Trophoblast cell (in vitro differentiated cells and primary cell): ENCODE measurements around the gene ZBTB49.
A peak's percentile ranks its signal among the peaks of the same experiment; 100 is the strongest.

Source experiments
- DNase-seq, 2 donors: peaks; one replicate each; pipeline ENCODE4 v3.0.0-alpha.2; 2016
- H2AFZ ChIP-seq: 2 replicates; pipeline ENCODE4 v1.6.1; 2013; ENCODE audit warnings: low read length, moderate library complexity, mild to moderate bottlenecking; ENCODE audit not compliant: insufficient read depth, poor library complexity
- H2AK5ac ChIP-seq: 2 replicates; pipeline ENCODE4 v1.6.1; 2013; ENCODE audit warnings: mild to moderate bottlenecking, low read length
- H2BK120ac ChIP-seq: 2 replicates; pipeline ENCODE4 v1.6.1; 2013; ENCODE audit warnings: low read length, mild to moderate bottlenecking, moderate library complexity; ENCODE audit not compliant: insufficient read depth, poor library complexity
- H2BK12ac ChIP-seq: 2 replicates; pipeline ENCODE4 v1.6.1; 2013; ENCODE audit warnings: mild to moderate bottlenecking, low read length, moderate library complexity
- H2BK5ac ChIP-seq: 2 replicates; pipeline ENCODE4 v1.6.1; 2013; ENCODE audit warnings: low read length, low read depth, moderate library complexity, mild to moderate bottlenecking; ENCODE audit not compliant: poor library complexity
- H3K14ac ChIP-seq: 2 replicates; pipeline ENCODE4 v1.6.1; 2013; ENCODE audit warnings: mild to moderate bottlenecking, low read length
- H3K18ac ChIP-seq: 2 replicates; pipeline ENCODE4 v1.6.1; 2013; ENCODE audit warnings: mild to moderate bottlenecking, low read length
- H3K23ac ChIP-seq: 2 replicates; pipeline ENCODE4 v1.6.1; 2013; ENCODE audit warnings: low read length
- H3K27ac ChIP-seq: 2 replicates; pipeline ENCODE4 v1.5.1; 2013; ENCODE audit warnings: low read depth, mild to moderate bottlenecking, inconsistent platforms, low read length, moderate library complexity
- H3K27me3 ChIP-seq: 2 replicates; pipeline ENCODE4 v1.6.1; 2013; ENCODE audit warnings: inconsistent platforms, mild to moderate bottlenecking, low read length, moderate library complexity; ENCODE audit not compliant: insufficient read depth
- H3K36me3 ChIP-seq, 2 experiments: 1 replicate in 1 of 2; 2 replicates in 1 of 2; pipeline ENCODE4 v1.6.1; 2013; ENCODE audit warnings: low read length in 2 of 2, mild to moderate bottlenecking in 2 of 2, moderate library complexity in 1 of 2; ENCODE audit not compliant: insufficient read depth in 2 of 2, control insufficient read depth in 1 of 2
- H3K4ac ChIP-seq: 2 replicates; pipeline ENCODE4 v1.6.1; 2013; ENCODE audit warnings: low read depth, mild to moderate bottlenecking, low read length, moderate library complexity
- H3K4me1 ChIP-seq, 2 experiments: 1 replicate in 1 of 2; 2 replicates in 1 of 2; pipeline ENCODE4 v1.6.1; 2013; ENCODE audit warnings: low read length in 2 of 2, mild to moderate bottlenecking in 2 of 2, moderate library complexity in 1 of 2; ENCODE audit not compliant: insufficient read depth in 2 of 2, control insufficient read depth in 1 of 2
- H3K4me2 ChIP-seq: 2 replicates; pipeline ENCODE4 v1.6.1; 2013; ENCODE audit warnings: inconsistent platforms, mild to moderate bottlenecking, low read length, moderate library complexity
- H3K4me3 ChIP-seq: 2 replicates; pipeline ENCODE4 v1.5.1; 2013; ENCODE audit warnings: mild to moderate bottlenecking, low read depth, low read length, inconsistent platforms
- H3K79me1 ChIP-seq: one replicate; pipeline ENCODE4 v1.6.1; 2013; ENCODE audit warnings: low read length
- H3K79me2 ChIP-seq: 2 replicates; pipeline ENCODE4 v1.6.1; 2013; ENCODE audit warnings: low read length, mild to moderate bottlenecking; ENCODE audit not compliant: control insufficient read depth, insufficient read depth, poor library complexity
- H3K9ac ChIP-seq: 2 replicates; pipeline ENCODE4 v1.6.1; 2013; ENCODE audit warnings: mild to moderate bottlenecking, low read length
- H3K9me3 ChIP-seq: 2 replicates; pipeline ENCODE4 v1.6.1; 2013; ENCODE audit warnings: low read depth, mild to moderate bottlenecking, control low read depth, inconsistent platforms, low read length; ENCODE audit not compliant: insufficient read depth
- H4K12ac ChIP-seq: 2 replicates; pipeline ENCODE4 v1.6.1; 2013; ENCODE audit warnings: low read depth, mild to moderate bottlenecking, low read length, moderate library complexity
- H4K8ac ChIP-seq: 2 replicates; pipeline ENCODE4 v1.6.1; 2013; ENCODE audit warnings: low read depth, mild to moderate bottlenecking, low read length, moderate library complexity
- H4K91ac ChIP-seq: one replicate; pipeline ENCODE4 v1.6.1; 2013; ENCODE audit warnings: low read depth, mild to moderate bottlenecking, low read length, moderate library complexity
- WGBS: extraction: QIAGEN DNeasy Blood & Tissue Kit; methylation state at CpG from one replicate; pipeline ENCODE4 v1.1.7; 2013; ENCODE audit warnings: missing lambda C conversion rate; ENCODE audit not compliant: insufficient read length, insufficient coverage; ENCODE audit errors: extremely low coverage; 5-methylcytosine and 5-hydroxymethylcytosine counted together

Gene ZBTB49

DNA sequence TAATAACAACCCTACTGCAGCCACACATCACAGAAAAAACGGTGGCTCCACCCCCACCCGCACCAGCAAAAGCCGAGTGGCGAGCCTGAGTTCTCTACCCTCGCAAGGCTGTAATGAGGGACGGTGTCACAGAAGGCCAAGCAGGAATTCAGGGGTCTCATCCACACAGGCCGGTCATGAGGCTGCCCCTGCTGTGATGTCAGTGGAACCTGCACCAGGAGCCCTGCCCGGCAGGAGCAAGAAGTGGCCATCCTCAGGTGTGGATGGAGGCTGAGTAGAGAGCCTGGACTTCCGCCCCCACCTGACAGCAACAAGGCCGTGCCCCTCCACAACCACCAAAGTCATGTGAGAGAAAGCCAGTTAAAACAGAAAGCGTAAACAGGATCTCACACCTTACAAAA, 20.7 kb upstream of the ZBTB49 start:
- no peak overlapping the region for H2BK12ac ChIP-seq
- no peak overlapping the region for H2BK120ac ChIP-seq
- H4K91ac ChIP-seq, result no peak overlapping the region
- H3K14ac ChIP-seq, result no peak overlapping the region
- WGBS, result no CpG with 5 or more reads among the region's 11 CpGs
- no peaks in the 10 kb centered on the region for H3K27me3 ChIP-seq
- H3K36me3 ChIP-seq, result peaks cover 20 to 32% of the 10 kb centered on the region in 2 experiments
- H3K18ac ChIP-seq, result no peak overlapping the region
- H3K9me3 ChIP-seq, result no peaks in the 10 kb centered on the region
- H2AK5ac ChIP-seq, result no peak overlapping the region
- no peak overlapping the region for H3K4me3 ChIP-seq
- no peak overlapping the region for H3K23ac ChIP-seq
- H3K79me2 ChIP-seq, result no peaks in the 10 kb centered on the region
- H3K9ac ChIP-seq, result no peak overlapping the region
- no peak overlapping the region for H4K12ac ChIP-seq
- H4K8ac ChIP-seq, result no peak overlapping the region
- H3K4ac ChIP-seq, result no peak overlapping the region
- no peak overlapping the region for H2BK5ac ChIP-seq
- no peaks in the 10 kb centered on the region for H3K4me1 ChIP-seq
- no peak overlapping the region for H3K27ac ChIP-seq
- no peak overlapping the region for H2AFZ ChIP-seq
- DNase-seq, result no peak
- no peak overlapping the region for H3K4me2 ChIP-seq
- no peaks in the 10 kb centered on the region for H3K79me1 ChIP-seq

DNA sequence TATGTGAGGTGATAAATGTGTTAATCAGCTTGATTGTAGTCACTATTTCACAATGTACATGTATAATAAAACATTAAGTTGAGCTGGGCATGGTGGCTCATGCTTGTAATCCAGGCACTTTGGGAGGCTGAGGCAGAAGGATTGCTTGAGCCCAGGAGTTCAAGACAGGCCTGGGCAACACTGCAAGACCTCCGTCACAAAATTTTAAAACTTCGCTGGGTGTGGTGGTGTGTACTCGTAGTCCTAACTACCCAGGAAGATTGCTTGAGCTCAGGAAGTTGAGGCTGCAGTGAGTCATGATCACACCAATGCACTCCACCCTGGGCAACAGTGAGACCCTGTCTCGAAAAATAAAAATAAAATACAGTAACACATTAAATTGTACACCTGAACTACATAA, 20.2 kb upstream of the ZBTB49 start:
- Histone ChIP-seq H4K12ac (no peak overlapping the region), H3K79me2 (no peaks in the 10 kb centered on the region), H3K4me3 (no peak overlapping the region), H3K27me3 (no peaks in the 10 kb centered on the region), H3K36me3 (peaks cover 21 to 34% of the 10 kb centered on the region in 2 experiments), H4K91ac (no peak overlapping the region), H4K8ac (no peak overlapping the region), H2AK5ac (no peak overlapping the region), H3K9me3 (no peaks in the 10 kb centered on the region), H3K4ac (no peak overlapping the region), H3K4me1 (no peaks in the 10 kb centered on the region), H3K23ac (no peak overlapping the region), H3K79me1 (no peaks in the 10 kb centered on the region), H2AFZ (no peak overlapping the region), H3K18ac (no peak overlapping the region), H2BK5ac (no peak overlapping the region), H3K27ac (no peak overlapping the region), H3K14ac (no peak overlapping the region), H3K9ac (no peak overlapping the region), H2BK12ac (no peak overlapping the region), H3K4me2 (no peak overlapping the region), H2BK120ac (no peak overlapping the region)
- WGBS, result no CpG with 5 or more reads among the region's 4 CpGs
- no peak for DNase-seq

DNA sequence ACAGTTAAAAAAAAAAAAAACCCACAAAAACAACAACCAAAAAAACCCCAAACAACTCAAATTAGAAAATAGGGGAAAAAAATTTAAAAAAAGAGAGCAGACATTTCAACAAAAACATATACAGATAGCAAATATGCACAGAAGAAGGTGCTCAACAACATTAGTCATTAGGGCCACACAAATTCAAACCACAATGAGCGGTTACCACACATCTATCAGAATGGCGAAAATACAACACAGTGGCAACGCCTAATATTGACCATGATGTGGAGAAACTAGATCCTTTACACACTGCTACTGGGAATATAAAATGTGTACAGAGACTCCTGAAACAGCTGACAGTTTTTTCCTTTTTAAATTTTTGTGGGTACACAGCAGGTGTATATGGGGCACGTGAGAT, 19.5 kb upstream of the ZBTB49 start:
- H4K91ac ChIP-seq, result no peak overlapping the region
- H3K4ac ChIP-seq, result no peak overlapping the region
- H3K4me2 ChIP-seq, result no peak overlapping the region
- H3K14ac ChIP-seq, result no peak overlapping the region
- H3K27ac ChIP-seq, result no peak overlapping the region
- no CpG with 5 or more reads among the region's 4 CpGs for WGBS
- H3K27me3 ChIP-seq, result no peaks in the 10 kb centered on the region
- peaks cover 22 to 37% of the 10 kb centered on the region in 2 experiments for H3K36me3 ChIP-seq
- H3K9me3 ChIP-seq, result no peaks in the 10 kb centered on the region
- no peaks in the 10 kb centered on the region for H3K79me2 ChIP-seq
- no peak overlapping the region for H3K18ac ChIP-seq
- no peak overlapping the region for H2AK5ac ChIP-seq
- no peak overlapping the region for H3K4me3 ChIP-seq
- DNase-seq, result no peak
- H3K4me1 ChIP-seq, result no peaks in the 10 kb centered on the region
- H2BK5ac ChIP-seq, result no peak overlapping the region
- no peaks in the 10 kb centered on the region for H3K79me1 ChIP-seq
- H2BK120ac ChIP-seq, result no peak overlapping the region
- no peak overlapping the region for H4K8ac ChIP-seq
- no peak overlapping the region for H2BK12ac ChIP-seq
- H2AFZ ChIP-seq, result no peak overlapping the region
- no peak overlapping the region for H3K9ac ChIP-seq
- no peak overlapping the region for H3K23ac ChIP-seq
- H4K12ac ChIP-seq, result no peak overlapping the region

DNA sequence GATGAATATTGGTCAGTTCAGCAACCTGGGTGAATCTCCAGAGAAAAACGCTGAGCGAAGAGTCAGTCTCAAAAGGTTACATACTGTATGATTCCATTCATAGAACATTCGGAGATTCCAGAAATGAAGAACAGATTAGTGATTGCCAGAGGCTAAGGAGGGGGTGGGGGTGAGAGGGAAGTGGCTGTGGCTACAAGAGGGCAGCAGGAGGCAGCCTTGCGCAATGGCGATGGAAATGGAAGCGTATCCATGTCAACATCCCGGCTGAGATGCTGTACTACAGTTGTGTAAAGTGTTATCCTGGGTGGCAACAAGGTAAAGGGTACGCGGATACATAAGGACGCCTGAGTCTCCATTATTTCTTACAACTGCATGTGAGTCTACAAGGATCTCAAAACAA, 18.1 kb upstream of the ZBTB49 start:
- Histone ChIP-seq H3K36me3 (peaks cover 25 to 42% of the 10 kb centered on the region in 2 experiments), H3K23ac (no peak overlapping the region), H3K4me1 (no peaks in the 10 kb centered on the region), H3K79me1 (no peaks in the 10 kb centered on the region), H3K14ac (no peak overlapping the region), H3K4me2 (no peak overlapping the region), H3K9ac (no peak overlapping the region), H4K8ac (no peak overlapping the region), H3K27me3 (no peaks in the 10 kb centered on the region), H2BK120ac (no peak overlapping the region), H4K91ac (no peak overlapping the region), H2AFZ (no peak overlapping the region), H3K4ac (no peak overlapping the region), H2AK5ac (no peak overlapping the region), H3K27ac (no peak overlapping the region), H3K4me3 (no peak overlapping the region), H3K9me3 (no peaks in the 10 kb centered on the region), H2BK5ac (no peak overlapping the region), H4K12ac (no peak overlapping the region), H3K18ac (no peak overlapping the region), H2BK12ac (no peak overlapping the region), H3K79me2 (no peaks in the 10 kb centered on the region)
- WGBS, result no CpG with 5 or more reads among the region's 10 CpGs
- peak; percentile 40 to 75 for DNase-seq
